GM12801 (cell line): ENCODE results near the gene UGT1A9.

Experiments used
- TF ChIP-seq, protein P1 (sequence below): IDR thresholded peaks from one replicate; pipeline ENCODE4 v1.5.1; 2011; ENCODE audit warnings: control low read depth; ENCODE audit not compliant: insufficient read length; ENCODE audit errors: extremely low read depth

UGT1A9 gene

DNA sequence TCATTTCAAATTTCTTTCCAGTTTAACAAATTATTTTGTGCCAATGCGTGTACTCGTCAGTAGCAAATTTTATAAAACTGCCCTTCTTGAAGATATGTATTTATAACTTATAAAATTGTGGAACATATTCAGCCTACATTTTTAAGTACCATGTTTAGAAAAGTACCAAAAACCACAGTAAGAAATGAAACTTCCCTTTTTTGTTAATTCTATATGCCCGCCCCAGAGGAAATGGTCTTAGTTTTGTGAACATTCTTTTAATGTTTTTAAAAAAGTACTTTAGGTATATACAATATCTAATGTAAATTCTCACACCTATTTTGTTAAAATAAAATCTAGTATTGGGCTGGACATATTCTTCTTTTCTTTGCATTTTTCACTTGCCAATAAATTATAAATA lies 1.2 kb downstream of the UGT1A9 start:
- TF ChIP-seq, protein P1, sequence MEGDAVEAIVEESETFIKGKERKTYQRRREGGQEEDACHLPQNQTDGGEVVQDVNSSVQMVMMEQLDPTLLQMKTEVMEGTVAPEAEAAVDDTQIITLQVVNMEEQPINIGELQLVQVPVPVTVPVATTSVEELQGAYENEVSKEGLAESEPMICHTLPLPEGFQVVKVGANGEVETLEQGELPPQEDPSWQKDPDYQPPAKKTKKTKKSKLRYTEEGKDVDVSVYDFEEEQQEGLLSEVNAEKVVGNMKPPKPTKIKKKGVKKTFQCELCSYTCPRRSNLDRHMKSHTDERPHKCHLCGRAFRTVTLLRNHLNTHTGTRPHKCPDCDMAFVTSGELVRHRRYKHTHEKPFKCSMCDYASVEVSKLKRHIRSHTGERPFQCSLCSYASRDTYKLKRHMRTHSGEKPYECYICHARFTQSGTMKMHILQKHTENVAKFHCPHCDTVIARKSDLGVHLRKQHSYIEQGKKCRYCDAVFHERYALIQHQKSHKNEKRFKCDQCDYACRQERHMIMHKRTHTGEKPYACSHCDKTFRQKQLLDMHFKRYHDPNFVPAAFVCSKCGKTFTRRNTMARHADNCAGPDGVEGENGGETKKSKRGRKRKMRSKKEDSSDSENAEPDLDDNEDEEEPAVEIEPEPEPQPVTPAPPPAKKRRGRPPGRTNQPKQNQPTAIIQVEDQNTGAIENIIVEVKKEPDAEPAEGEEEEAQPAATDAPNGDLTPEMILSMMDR = no peak

DNA sequence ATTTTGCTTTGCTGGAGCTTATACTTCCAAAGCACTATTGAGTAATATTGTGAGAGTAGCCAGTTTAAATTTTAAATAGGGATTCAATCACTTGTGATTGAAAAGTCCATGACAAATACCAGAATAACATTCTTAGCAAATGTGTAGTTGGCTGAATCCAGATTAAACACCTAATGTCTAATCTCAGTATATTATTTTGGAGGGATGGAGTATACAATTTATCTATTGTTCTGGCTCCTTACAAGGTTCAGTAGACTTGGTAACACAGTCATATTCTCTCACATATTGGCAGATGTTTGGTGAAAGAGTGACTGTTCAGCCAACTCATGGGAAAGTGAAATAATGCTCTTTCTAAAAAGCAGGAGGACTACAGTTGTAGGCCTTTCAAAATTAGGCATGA lies 2.2 kb downstream of the UGT1A9 start:
- TF ChIP-seq, protein P1 = no peak

DNA sequence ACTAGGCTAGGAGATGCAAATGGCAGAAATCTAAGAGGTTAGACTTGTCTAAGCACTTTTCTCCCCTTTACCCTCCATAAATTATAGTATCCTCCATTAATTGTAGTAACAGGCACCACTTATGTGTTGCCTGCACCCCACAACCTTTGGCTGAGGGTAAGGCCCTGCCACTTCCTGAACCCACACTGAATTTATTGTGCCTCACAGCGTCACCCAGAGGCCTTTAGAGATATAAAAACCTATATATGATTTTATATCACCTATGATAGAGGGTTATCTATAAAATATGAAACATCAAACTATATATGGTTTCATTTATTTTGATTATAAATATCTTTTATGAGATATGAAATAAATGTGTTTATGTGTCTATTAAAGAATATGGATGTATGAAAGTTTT lies 2.6 kb downstream of the UGT1A9 start:
- TF ChIP-seq, protein P1 = no peak

DNA sequence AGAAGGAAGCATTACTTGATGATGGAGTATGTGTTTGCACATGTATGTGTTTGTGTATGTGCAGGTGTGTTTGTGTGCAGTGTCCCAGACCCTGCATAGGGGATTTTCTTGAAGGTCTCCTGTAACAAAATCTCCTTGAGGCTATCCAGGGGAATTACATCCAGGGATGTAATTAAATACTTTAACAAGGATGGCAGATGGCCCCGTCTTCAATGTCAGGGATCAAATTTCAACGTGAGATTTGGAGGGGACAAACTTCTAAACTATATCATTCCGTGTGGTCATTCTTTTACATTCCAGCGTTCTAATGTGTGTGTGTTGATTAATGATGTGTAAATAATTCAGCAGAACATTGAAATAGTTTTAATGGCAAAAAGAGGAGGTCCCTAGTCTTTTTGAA lies 3.3 kb downstream of the UGT1A9 start:
- TF ChIP-seq, protein P1 = no peak

DNA sequence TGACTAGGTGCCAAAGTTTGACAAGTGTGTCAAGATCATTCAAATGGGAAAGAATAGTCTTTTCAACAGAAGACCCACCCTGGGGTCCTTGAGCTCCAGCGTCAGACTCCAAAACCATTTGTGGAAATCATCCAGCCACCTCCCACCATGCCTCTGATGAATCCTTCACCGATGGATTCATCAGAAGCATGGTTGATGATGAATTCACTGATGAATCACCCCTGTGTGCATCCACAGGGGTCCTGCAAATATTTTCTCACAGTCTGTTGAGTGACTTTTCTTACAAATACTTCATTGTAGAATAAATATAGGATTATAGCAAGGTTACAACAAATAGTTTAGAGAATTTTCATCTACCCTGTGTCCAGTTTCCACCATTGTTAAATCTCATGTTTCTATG lies 4.3 kb downstream of the UGT1A9 start:
- TF ChIP-seq, protein P1 = no peak

DNA sequence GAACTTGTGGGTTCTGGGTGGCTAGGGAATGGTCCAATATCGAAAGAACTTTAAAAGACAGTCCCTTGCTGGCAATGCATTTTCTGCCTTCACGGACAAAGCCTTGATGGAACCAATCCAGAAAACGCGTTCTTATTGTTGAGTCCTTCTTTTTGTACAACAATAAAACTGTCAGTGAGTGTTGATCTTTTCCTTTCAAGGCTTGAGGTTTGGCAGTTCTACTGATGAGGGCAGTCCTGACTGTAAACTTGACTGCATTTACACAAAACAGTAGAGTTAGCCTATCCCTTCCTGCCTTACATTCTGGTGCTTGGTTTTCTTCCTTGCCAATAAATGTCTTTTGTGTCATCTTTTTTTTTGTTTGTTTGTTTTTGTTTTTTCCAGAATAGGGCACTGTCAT lies 7.5 kb downstream of the UGT1A9 start:
- TF ChIP-seq, protein P1 = no peak

DNA sequence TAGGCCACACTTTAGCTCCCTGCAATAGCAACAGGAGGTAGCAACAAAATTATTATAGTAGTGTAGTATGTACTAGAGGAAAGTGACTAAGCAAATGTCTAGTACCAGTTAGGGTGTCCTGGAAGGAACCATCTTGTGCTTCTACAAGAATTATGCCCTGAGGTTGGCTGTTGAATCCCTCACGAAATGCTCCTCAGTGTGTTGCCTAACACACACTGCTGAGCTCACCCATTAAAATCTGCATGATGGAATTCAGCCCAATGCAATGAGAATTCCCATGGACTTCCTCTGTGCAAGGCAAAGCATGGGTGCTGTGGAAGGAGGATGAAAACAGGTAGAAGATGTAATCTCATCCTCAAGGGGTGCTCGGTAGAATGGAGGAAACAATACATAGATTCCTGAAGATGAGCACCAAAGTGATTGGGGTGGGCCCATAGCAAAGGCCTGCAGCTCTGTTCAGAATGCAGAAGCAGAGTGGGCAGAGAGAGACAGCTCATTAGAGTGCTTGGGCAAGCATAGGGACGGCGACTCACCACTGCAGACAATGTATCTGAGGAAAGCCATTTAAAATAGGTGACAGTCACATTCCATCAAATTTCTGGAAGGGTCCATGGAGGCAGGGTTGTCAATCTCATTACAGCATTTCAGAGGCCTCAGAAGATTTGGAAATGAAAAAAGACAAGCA lies 8.8 kb downstream of the UGT1A9 start:
- TF ChIP-seq, protein P1 = no peak
